KMS-11 (cell line): ENCODE data around the gene CMBL.

Source experiments
- H2AFZ ChIP-seq: fragments of 200-600 bp; sonication (generic); 2 replicates; pipeline ENCODE4 v1.6.1; 2016; ENCODE audit warnings: antibody characterized with exemption, mixed run types, low read depth
- H3K27ac ChIP-seq: fragments of 200-600 bp; sonication (generic); 2 replicates; pipeline ENCODE4 v1.6.1; 2016; ENCODE audit warnings: mild to moderate bottlenecking, mixed run types
- H3K27me3 ChIP-seq: fragments of 200-600 bp; sonication (generic); 2 replicates; pipeline ENCODE4 v1.6.1; 2017; ENCODE audit warnings: mild to moderate bottlenecking, low read depth, mixed run types, moderate library complexity; ENCODE audit not compliant: insufficient read depth
- H3K36me3 ChIP-seq: fragments of 200-600 bp; sonication (generic); 2 replicates; pipeline ENCODE4 v1.6.1; 2017; ENCODE audit warnings: mild to moderate bottlenecking, mixed run types; ENCODE audit not compliant: insufficient read depth
- H3K4me1 ChIP-seq: fragments of 200-600 bp; sonication (generic); 2 replicates; pipeline ENCODE4 v1.6.1; 2016; ENCODE audit warnings: mild to moderate bottlenecking, low read depth, mixed run types; ENCODE audit not compliant: poor library complexity, severe bottlenecking
- H3K4me2 ChIP-seq: fragments of 200-600 bp; sonication (generic); 2 replicates; pipeline ENCODE4 v1.7.0; 2016; ENCODE audit warnings: mild to moderate bottlenecking, mixed run types
- H3K4me3 ChIP-seq: fragments of 200-600 bp; sonication (generic); IDR thresholded peaks from 2 replicates; pipeline ENCODE4 v1.6.1; 2017; ENCODE audit warnings: low read depth, low read length, mixed read lengths; ENCODE audit not compliant: insufficient read depth
- H3K79me2 ChIP-seq: fragments of 200-600 bp; sonication (generic); 2 replicates; pipeline ENCODE4 v1.6.1; 2016; ENCODE audit warnings: low read depth, mixed run types; ENCODE audit not compliant: insufficient read depth
- H3K9ac ChIP-seq: fragments of 200-600 bp; sonication (generic); 2 replicates; pipeline ENCODE4 v1.6.1; 2016; ENCODE audit warnings: mild to moderate bottlenecking, mixed run types
- H4K20me1 ChIP-seq: fragments of 200-600 bp; sonication (generic); 2 replicates; pipeline ENCODE4 v1.6.1; 2016; ENCODE audit warnings: mild to moderate bottlenecking, mixed run types; ENCODE audit not compliant: insufficient read depth
- CTCF ChIP-seq: fragments of 200-600 bp; sonication (generic); conservative IDR thresholded peaks from 2 replicates; pipeline ENCODE4 v1.6.1; 2017; ENCODE audit warnings: low read depth, mild to moderate bottlenecking, antibody characterized with exemption, low read length, moderate library complexity, mixed read lengths

CMBL gene

GRCh38 chr5:10338686-10339057, 31.0 kb upstream of the CMBL start:
- no peak overlapping the region for H2AFZ ChIP-seq
- no peaks in the 10 kb centered on the region for H3K36me3 ChIP-seq
- H3K4me3 ChIP-seq = no peak overlapping the region
- no peaks in the 10 kb centered on the region for H3K4me1 ChIP-seq
- no peaks in the 10 kb centered on the region for H3K79me2 ChIP-seq
- H4K20me1 ChIP-seq = no peaks in the 10 kb centered on the region
- H3K27ac ChIP-seq = no peak overlapping the region
- no peaks in the 10 kb centered on the region for H3K27me3 ChIP-seq
- no peak overlapping the region for H3K9ac ChIP-seq
- H3K4me2 ChIP-seq = no peak overlapping the region
- no peak for TF ChIP-seq CTCF

GRCh38 chr5:10337986-10338385, 30.3 kb upstream of the CMBL start:
- Histone ChIP-seq H3K4me3 (no peak overlapping the region), H3K79me2 (no peaks in the 10 kb centered on the region), H3K27ac (no peak overlapping the region), H2AFZ (no peak overlapping the region), H3K36me3 (no peaks in the 10 kb centered on the region), H3K9ac (no peak overlapping the region), H3K4me1 (no peaks in the 10 kb centered on the region), H3K4me2 (no peak overlapping the region), H4K20me1 (no peaks in the 10 kb centered on the region), H3K27me3 (no peaks in the 10 kb centered on the region)
- TF ChIP-seq CTCF = no peak

GRCh38 chr5:10337107-10337506, 29.4 kb upstream of the CMBL start:
- TF ChIP-seq CTCF = no peak

GRCh38 chr5:10335711-10336470, 28.2 kb upstream of the CMBL start:
- Histone ChIP-seq H3K4me3 (no peak overlapping the region), H4K20me1 (no peaks in the 10 kb centered on the region), H3K4me1 (no peaks in the 10 kb centered on the region), H3K27me3 (no peaks in the 10 kb centered on the region), H3K27ac (no peak overlapping the region), H3K79me2 (no peaks in the 10 kb centered on the region), H2AFZ (no peak overlapping the region), H3K9ac (no peak overlapping the region), H3K4me2 (no peak overlapping the region), H3K36me3 (no peaks in the 10 kb centered on the region)
- no peak for TF ChIP-seq CTCF

More at GRCh38 chr5:10337107-10337506, 29.4 kb upstream of the CMBL start:
- Histone ChIP-seq H3K79me2 (no peaks in the 10 kb centered on the region), H3K4me3 (no peak overlapping the region), H3K27ac (no peak overlapping the region), H3K4me1 (no peaks in the 10 kb centered on the region), H3K36me3 (no peaks in the 10 kb centered on the region), H3K4me2 (no peak overlapping the region), H2AFZ (no peak overlapping the region), H4K20me1 (no peaks in the 10 kb centered on the region), H3K9ac (no peak overlapping the region), H3K27me3 (no peaks in the 10 kb centered on the region)
